SJSA1 (cell line): Measurements from ENCODE around the gene KCTD11. TPM values are rescaled to one million over a fixed set of nuclear protein-coding genes. Genes with fewer than 3 reads are reported as not detected.
"Not testable (repeated sequence)": the region's sequence is repeated elsewhere in the genome, so short reads cannot be mapped to it uniquely, and the experiment has no call there.

Experiments
- DNase-seq, 2 experiments: peaks; one replicate each; pipeline ENCODE4 v3.0.0-alpha.2; 2015 to 2020; ENCODE audit warnings: low spot score in 2 of 2, low read depth in 1 of 2
- H3K27ac ChIP-seq: fragments of 250-450 bp; sonication (Bioruptor Pico); 2 replicates; pipeline ENCODE4 v1.5.1; 2020; ENCODE audit warnings: mild to moderate bottlenecking, moderate library complexity
- H3K27me3 ChIP-seq: fragments of 250-450 bp; sonication (Bioruptor Pico); replicated peaks from 2 replicates; pipeline ENCODE4 v1.5.1; 2020; ENCODE audit warnings: mild to moderate bottlenecking, moderate library complexity
- H3K36me3 ChIP-seq: fragments of 250-450 bp; sonication (Bioruptor Pico); 2 replicates; pipeline ENCODE4 v1.5.1; 2020; ENCODE audit warnings: mild to moderate bottlenecking
- H3K4me1 ChIP-seq: fragments of 250-450 bp; sonication (Bioruptor Pico); replicated peaks from 2 replicates; pipeline ENCODE4 v1.6.1; 2021; ENCODE audit warnings: mild to moderate bottlenecking
- H3K4me3 ChIP-seq: fragments of 250-450 bp; sonication (Bioruptor Pico); 2 replicates; pipeline ENCODE4 v1.5.1; 2020; ENCODE audit warnings: mild to moderate bottlenecking
- H3K9me3 ChIP-seq: fragments of 250-450 bp; sonication (Bioruptor Pico); replicated peaks from 2 replicates; pipeline ENCODE4 v1.5.1; 2020; ENCODE audit warnings: mild to moderate bottlenecking
- total RNA-seq: library from RNA; depleted of rRNA; stranded (reverse); fragments of >200 nt; shearing (Covaris generic); gene quantifications from 2 replicates; pipeline ENCODE4 v1.2.3, GENCODE V29; 2014

Gene KCTD11
- total RNA-seq, 1 experiment from 2014 or later = 5.4 TPM

DNA sequence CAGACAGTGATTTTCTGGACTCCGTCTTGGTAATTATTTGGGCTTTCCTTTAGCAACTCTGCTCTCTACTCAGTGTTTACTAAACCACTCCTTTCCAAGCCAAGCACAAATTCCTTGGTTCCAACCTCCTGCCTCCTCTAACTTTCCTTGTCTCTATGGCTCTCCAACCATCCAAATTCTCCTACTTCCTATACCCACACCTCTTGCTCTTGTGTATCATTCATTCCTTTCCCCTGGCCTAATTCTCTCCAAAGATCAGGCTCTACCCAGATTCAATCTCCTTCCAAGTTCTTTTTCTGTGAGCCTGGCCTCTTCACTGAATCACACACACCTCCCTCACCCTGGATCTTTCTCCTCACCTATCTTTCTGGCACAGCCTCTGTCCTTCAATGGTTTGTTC lies 24.0 kb upstream of the KCTD11 start:
- H3K27ac ChIP-seq = no peak overlapping the region
- no peaks in the 10 kb centered on the region for H3K27me3 ChIP-seq
- DNase-seq = no peak
- H3K9me3 ChIP-seq = no peaks in the 10 kb centered on the region
- H3K4me1 ChIP-seq = peaks cover 23% of the 10 kb centered on the region
- peak overlapping the region; percentile 52; the same call in 1 of the 2 replicates for H3K4me3 ChIP-seq
- H3K36me3 ChIP-seq = peaks cover 33% of the 10 kb centered on the region

DNA sequence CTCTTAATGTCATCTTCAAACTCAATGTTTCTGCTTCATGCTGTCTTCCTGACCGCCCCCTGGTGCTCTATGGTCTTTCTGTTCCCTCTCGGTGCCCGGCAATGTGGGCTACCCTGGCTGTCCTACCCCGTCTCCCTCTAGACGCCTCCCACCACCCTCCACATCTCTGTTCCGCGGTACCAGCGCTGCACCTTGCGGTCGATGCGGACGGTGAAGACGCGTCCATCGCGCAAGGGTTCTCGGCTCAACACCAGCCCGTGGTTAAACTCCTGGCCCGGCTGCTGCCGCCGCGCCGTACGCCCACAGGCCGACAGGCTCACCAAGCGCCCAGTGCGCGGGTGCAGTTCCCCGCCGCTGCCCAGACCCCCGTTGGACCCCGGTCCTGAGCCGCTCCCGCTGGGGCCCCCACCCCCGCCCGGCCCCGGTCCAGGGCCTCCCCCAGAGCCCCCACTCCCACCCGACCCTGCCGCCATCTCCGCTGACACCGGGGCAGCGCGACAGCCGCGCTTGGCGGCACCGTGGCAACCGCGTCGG lies 23.1 kb upstream of the KCTD11 start, which contains the start of gene NEURL4:
NEURL4 (minus strand) TSS at position 496 of the 534 bp plus-strand sequence; CDS start at position 473, 23 bp downstream.
- Histone ChIP-seq H3K27me3 (no peaks in the 10 kb centered on the region), H3K27ac (peak within 1 kb of the TSS; percentile 39), H3K4me3 (peak within 1 kb of the TSS; percentile 52), H3K36me3 (peaks cover 24% of the 10 kb centered on the region), H3K4me1 (peaks cover 20% of the 10 kb centered on the region), H3K9me3 (no peaks in the 10 kb centered on the region)
- peak in 1 of 2 experiments; percentile 27 for DNase-seq

- peak overlapping the region; percentile 39 for H3K27ac ChIP-seq
- peaks cover 18% of the 10 kb centered on the region for H3K36me3 ChIP-seq
- H3K4me3 ChIP-seq = peak overlapping the region; percentile 52
- no peaks in the 10 kb centered on the region for H3K9me3 ChIP-seq
- H3K27me3 ChIP-seq = no peaks in the 10 kb centered on the region
- peak; percentile 97 to 99 for DNase-seq
- H3K4me1 ChIP-seq = peaks cover 14% of the 10 kb centered on the region
Measured at GRCh38 chr17:7329374-7329996, 22.5 kb upstream of the KCTD11 start.

DNA sequence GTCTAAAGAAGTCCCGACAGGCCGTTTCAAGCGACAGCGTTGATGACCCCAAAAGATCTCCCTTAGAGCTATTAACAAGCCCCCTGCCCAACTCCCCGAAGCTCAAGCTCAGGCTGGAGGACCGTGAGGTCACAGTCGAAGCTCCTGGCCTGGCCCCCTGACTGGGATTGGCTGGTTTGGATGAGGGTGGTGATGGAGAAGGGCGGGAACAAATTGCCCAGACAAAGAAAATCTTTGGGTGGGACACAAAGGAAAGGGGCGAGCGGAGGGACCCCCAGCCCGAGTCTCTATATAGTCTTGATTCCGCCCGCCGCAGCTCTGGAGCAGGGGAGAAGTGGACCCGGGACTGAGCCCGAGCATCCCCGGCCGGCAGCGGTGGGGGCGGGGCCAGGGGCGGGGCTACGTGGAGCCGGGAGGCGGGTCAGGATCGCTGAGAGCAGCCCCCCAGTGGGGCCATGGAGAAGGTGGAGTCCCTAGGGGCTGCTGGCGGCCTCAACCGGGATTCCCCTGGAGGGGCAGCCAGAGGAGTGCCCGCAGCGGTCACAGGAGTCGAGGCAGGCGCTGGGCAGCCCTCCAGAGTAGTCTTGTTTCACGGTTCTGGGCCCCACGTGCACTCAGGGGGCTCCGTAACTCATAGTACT lies 21.8 kb upstream of the KCTD11 start:
- H3K36me3 ChIP-seq = peaks cover 14% of the 10 kb centered on the region
- peak in 1 of 2 experiments; percentile 86 for DNase-seq
- H3K9me3 ChIP-seq = no peaks in the 10 kb centered on the region
- H3K4me3 ChIP-seq = peak overlapping the region; percentile 52
- H3K4me1 ChIP-seq = peaks cover 14% of the 10 kb centered on the region
- H3K27me3 ChIP-seq = no peaks in the 10 kb centered on the region
- H3K27ac ChIP-seq = peak overlapping the region; percentile 39; the same call in 1 of the 2 replicates

- Histone ChIP-seq H3K36me3 (peaks cover 12% of the 10 kb centered on the region), H3K9me3 (no peaks in the 10 kb centered on the region), H3K27me3 (no peaks in the 10 kb centered on the region), H3K27ac (no peak overlapping the region), H3K4me3 (peak overlapping the region; percentile 52), H3K4me1 (peaks cover 14% of the 10 kb centered on the region)
- no peak for DNase-seq
Measured at GRCh38 chr17:7330638-7331015, 21.3 kb upstream of the KCTD11 start.

DNA sequence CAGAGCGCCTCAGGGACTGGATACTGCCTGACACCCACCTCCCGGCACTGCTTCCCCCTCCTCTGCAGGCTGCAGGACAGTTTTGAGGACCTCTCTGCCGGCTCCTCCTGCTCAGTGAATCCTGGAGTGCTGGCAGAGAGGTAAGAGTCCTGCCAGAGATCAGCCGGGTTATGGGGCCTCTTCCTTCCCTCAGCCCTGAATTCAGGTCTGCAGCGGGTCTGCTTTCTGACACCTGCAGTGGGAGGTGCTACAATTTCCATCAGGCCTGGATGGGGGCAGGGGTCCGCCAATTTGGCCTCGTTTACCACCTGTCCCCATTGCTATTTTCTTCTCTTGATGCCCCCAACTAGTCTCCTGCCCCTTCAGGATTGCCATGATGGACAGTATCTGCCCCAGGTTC lies 19.9 kb upstream of the KCTD11 start:
- Histone ChIP-seq H3K27me3 (no peaks in the 10 kb centered on the region; the same call in 1 of the 2 replicates), H3K9me3 (no peaks in the 10 kb centered on the region), H3K36me3 (no peaks in the 10 kb centered on the region), H3K27ac (no peak overlapping the region), H3K4me3 (no peak overlapping the region), H3K4me1 (peaks cover 14% of the 10 kb centered on the region)
- DNase-seq = no peak

DNA sequence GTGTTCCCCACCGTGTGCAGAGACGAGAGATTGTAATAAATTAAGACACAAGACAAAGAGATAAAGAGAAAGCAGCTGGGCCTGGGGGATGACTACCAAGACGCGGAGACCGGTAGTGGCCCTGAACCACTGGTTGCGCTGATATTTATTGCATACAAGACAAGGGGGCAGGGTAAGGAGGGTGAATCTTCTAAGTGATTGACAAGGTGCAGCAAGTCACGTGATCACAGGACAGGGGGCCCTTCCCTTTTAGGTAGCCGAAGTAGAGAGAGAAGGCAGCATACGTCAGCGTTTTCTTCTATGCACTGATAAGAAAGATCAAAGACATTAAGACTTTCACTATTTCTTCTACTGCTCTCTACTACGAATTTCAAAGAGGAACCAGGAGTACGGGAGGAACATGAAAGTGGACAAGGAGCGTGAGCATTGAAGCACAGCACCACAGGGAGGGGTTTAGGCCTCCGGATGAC lies 19.3 kb upstream of the KCTD11 start:
- H3K4me3 ChIP-seq, H3K27me3 ChIP-seq, DNase-seq, H3K9me3 ChIP-seq, H3K36me3 ChIP-seq, H3K27ac ChIP-seq: not testable (repeated sequence)
- peaks cover 14% of the 10 kb centered on the region for H3K4me1 ChIP-seq

DNA sequence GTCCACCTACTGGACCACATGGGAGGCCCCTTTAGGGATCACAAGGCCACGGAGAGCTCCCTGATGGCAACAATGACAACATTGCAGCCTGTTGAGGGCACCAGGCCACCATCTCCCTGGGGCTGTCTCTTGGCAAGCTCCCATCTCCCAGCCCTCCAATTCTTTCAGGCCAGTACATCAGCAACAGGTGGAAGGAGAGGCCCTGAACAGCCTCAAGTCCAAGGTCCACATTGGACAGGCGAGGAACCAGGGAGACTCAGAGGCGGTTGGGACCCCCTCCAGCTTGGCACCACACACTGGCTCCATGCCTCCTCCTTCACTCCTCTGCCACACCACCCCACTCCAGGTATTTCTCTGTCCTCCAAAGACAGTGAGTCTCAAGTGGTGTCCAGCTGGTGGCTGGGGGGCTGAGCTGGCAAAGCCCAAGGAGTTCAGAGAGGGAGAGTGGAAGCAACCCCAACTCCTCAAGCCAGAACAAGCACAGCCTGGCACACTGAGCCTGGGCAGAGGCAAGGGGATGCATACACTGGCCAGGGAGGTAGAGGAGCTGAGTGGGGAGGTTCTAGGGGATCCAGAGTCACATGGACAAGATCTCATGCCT lies 16.9 kb upstream of the KCTD11 start:
- no peaks in the 10 kb centered on the region for H3K9me3 ChIP-seq
- H3K27me3 ChIP-seq = peaks cover 19% of the 10 kb centered on the region
- H3K4me1 ChIP-seq = peaks cover 5% of the 10 kb centered on the region
- no peak overlapping the region for H3K4me3 ChIP-seq
- H3K27ac ChIP-seq = no peak overlapping the region
- no peak for DNase-seq
- H3K36me3 ChIP-seq = no peaks in the 10 kb centered on the region

- H3K27ac ChIP-seq, H3K4me1 ChIP-seq, H3K4me3 ChIP-seq, H3K36me3 ChIP-seq, DNase-seq, H3K9me3 ChIP-seq: not testable (repeated sequence)
- H3K27me3 ChIP-seq = peaks cover 26% of the 10 kb centered on the region
Measured at GRCh38 chr17:7335765-7336164, 16.2 kb upstream of the KCTD11 start.

- no peak for DNase-seq
Measured at GRCh38 chr17:7336240-7337175, 15.5 kb upstream of the KCTD11 start, which contains the start of gene ACAP1. ACAP1 (plus strand) TSS chr17:7336529; CDS start chr17:7336735, 206 bp downstream.

GRCh38 chr17:7337600-7337999 lies 14.4 kb upstream of the KCTD11 start:
- H3K4me1 ChIP-seq, DNase-seq, H3K9me3 ChIP-seq, H3K36me3 ChIP-seq, H3K27ac ChIP-seq, H3K4me3 ChIP-seq: not testable (repeated sequence)
- peaks cover 44% of the 10 kb centered on the region for H3K27me3 ChIP-seq

More at GRCh38 chr17:7336240-7337175, 15.5 kb upstream of the KCTD11 start, which contains the start of gene ACAP1:
- no peaks in the 10 kb centered on the region for H3K9me3 ChIP-seq
- H3K27me3 ChIP-seq = peaks cover 33% of the 10 kb centered on the region
- no peaks in the 10 kb centered on the region for H3K36me3 ChIP-seq
- H3K4me3 ChIP-seq = no peak within 1 kb of the TSS
- no peaks in the 10 kb centered on the region for H3K4me1 ChIP-seq
- H3K27ac ChIP-seq = no peak within 1 kb of the TSS

DNA sequence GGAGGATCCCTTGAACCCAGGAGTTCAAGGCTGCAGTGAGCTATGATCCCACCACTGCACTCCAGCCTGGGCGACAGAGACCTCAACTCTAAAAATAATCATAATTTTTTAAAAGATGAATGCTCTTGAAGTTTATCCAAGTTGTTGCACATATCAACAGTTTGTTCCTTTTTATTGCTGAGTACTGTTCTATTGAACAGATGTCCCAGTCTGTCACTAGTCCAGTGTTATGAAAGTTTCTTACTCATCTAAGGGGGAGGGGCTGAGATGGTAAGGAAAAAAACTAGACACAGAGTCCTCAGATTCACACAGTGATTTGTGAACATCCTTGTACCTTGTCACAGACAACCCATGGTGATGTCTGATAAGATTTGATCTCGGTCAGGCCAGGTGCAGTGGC lies 11.8 kb upstream of the KCTD11 start:
- H3K27ac ChIP-seq = no peak overlapping the region
- no peaks in the 10 kb centered on the region for H3K9me3 ChIP-seq

GRCh38 chr17:7341842-7342241 lies 10.1 kb upstream of the KCTD11 start:
- Histone ChIP-seq H3K27me3 (peaks cover 63% of the 10 kb centered on the region), H3K4me1 (no peaks in the 10 kb centered on the region), H3K36me3 (no peaks in the 10 kb centered on the region), H3K27ac (no peak overlapping the region), H3K4me3 (no peak overlapping the region), H3K9me3 (no peaks in the 10 kb centered on the region)
- DNase-seq = no peak

More for the DNA sequence above, 11.8 kb upstream of the KCTD11 start:
- Histone ChIP-seq H3K4me3 (no peak overlapping the region), H3K36me3 (no peaks in the 10 kb centered on the region), H3K27me3 (peaks cover 63% of the 10 kb centered on the region), H3K4me1 (no peaks in the 10 kb centered on the region)
- no peak for DNase-seq
